Adrenal gland (tissue), 5 donors: ENCODE results near the gene LCN1.

Experiments used
- POLR2A ChIP-seq, 2 donors: fragments of 450-650 bp; IDR thresholded peaks; one replicate each; pipeline ENCODE4 v1.6.1; 2017; ENCODE audit warnings: antibody characterized with exemption in 2 of 2, mild to moderate bottlenecking in 2 of 2, moderate library complexity in 1 of 2
- TF ChIP-seq, protein P1 (sequence below), 6 experiments: fragments of 450-650 bp in 4 of 6; fragments of 200-600 bp in 2 of 6; sonication (generic) in 1 of 6; IDR thresholded peaks; 1 replicate in 5 of 6; 2 replicates in 1 of 6; pipeline versions ENCODE4 v1.5.1 to v1.8.0; 2016 to 2021; ENCODE audit warnings: antibody characterized with exemption in 6 of 6, mild to moderate bottlenecking in 2 of 6, moderate library complexity in 1 of 6
- donor health status: DM: no; HTN: no; CAD: no.

GRCh38 chr9:135533113-135533512 is 11.9 kb downstream of the LCN1 start:
- TF ChIP-seq, protein P1, sequence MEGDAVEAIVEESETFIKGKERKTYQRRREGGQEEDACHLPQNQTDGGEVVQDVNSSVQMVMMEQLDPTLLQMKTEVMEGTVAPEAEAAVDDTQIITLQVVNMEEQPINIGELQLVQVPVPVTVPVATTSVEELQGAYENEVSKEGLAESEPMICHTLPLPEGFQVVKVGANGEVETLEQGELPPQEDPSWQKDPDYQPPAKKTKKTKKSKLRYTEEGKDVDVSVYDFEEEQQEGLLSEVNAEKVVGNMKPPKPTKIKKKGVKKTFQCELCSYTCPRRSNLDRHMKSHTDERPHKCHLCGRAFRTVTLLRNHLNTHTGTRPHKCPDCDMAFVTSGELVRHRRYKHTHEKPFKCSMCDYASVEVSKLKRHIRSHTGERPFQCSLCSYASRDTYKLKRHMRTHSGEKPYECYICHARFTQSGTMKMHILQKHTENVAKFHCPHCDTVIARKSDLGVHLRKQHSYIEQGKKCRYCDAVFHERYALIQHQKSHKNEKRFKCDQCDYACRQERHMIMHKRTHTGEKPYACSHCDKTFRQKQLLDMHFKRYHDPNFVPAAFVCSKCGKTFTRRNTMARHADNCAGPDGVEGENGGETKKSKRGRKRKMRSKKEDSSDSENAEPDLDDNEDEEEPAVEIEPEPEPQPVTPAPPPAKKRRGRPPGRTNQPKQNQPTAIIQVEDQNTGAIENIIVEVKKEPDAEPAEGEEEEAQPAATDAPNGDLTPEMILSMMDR (IDR thresholded peaks at IDR 0.05), result no peak
- no peak for TF ChIP-seq POLR2A (IDR thresholded peaks at IDR 0.05)
